DND-41 (cell line): ENCODE results near the gene ACSM3.

Experiments used
- ATAC-seq: fragments of 200-7000 bp; cut with Tn5 transposase; 3 replicates; pipeline ENCODE4 v1.9.1; 2021; ENCODE audit warnings: low read depth; ENCODE audit not compliant: insufficient read depth
- DNase-seq: peaks from one replicate; pipeline ENCODE4 v3.0.0-alpha.2; 2020
- H2AFZ ChIP-seq: 2 replicates; pipeline ENCODE4 v1.6.0; 2012; ENCODE audit warnings: low read depth, low read length
- H3K27ac ChIP-seq: 2 replicates; pipeline ENCODE4 v1.5.1; 2012; ENCODE audit warnings: low read length, inconsistent platforms
- H3K27me3 ChIP-seq: fragments of 200-600 bp; sonication (generic); 2 replicates; pipeline ENCODE4 v1.6.0; 2012; ENCODE audit warnings: low read length, mild to moderate bottlenecking, inconsistent platforms; ENCODE audit not compliant: insufficient read depth, poor library complexity
- H3K36me3 ChIP-seq: 2 replicates; pipeline ENCODE4 v1.5.1; 2012; ENCODE audit warnings: low read length, inconsistent platforms; ENCODE audit not compliant: insufficient read depth
- H3K4me1 ChIP-seq: 2 replicates; pipeline ENCODE4 v1.5.1; 2012; ENCODE audit warnings: mild to moderate bottlenecking, low read length; ENCODE audit not compliant: insufficient read depth
- H3K4me2 ChIP-seq: 2 replicates; pipeline ENCODE4 v1.6.0; 2012; ENCODE audit warnings: mild to moderate bottlenecking, moderate library complexity, low read length, inconsistent platforms; ENCODE audit not compliant: insufficient read depth
- H3K4me3 ChIP-seq, 2 experiments: fragments of 200-600 bp in 1 of 2; shearing (Covaris generic) in 1 of 2; 2 replicates each; pipeline ENCODE4 v1.5.1; 2012 to 2016; ENCODE audit warnings: inconsistent platforms in 2 of 2, low read length in 2 of 2, mild to moderate bottlenecking in 2 of 2, low read depth in 1 of 2, moderate library complexity in 1 of 2
- H3K79me2 ChIP-seq: 2 replicates; pipeline ENCODE4 v1.6.0; 2012; ENCODE audit warnings: low read length, inconsistent platforms; ENCODE audit not compliant: insufficient read depth
- H3K9ac ChIP-seq: 2 replicates; pipeline ENCODE4 v1.6.0; 2012; ENCODE audit warnings: low read depth, mild to moderate bottlenecking, inconsistent platforms, low read length, moderate library complexity
- H3K9me3 ChIP-seq: 2 replicates; pipeline ENCODE4 v1.5.1; 2012; ENCODE audit warnings: low read length, moderate library complexity, mild to moderate bottlenecking, inconsistent platforms; ENCODE audit not compliant: insufficient read depth, severe bottlenecking
- H4K20me1 ChIP-seq: 2 replicates; pipeline ENCODE4 v1.6.0; 2012; ENCODE audit warnings: low read length; ENCODE audit not compliant: insufficient read depth
- CTCF ChIP-seq: IDR thresholded peaks from 2 replicates; pipeline ENCODE4 v1.5.1; 2012; ENCODE audit warnings: borderline replicate concordance, low read length, moderate library complexity, mild to moderate bottlenecking; ENCODE audit not compliant: poor library complexity, severe bottlenecking; ENCODE audit errors: extremely low read depth
- EZH2 ChIP-seq: IDR thresholded peaks from 3 replicates; pipeline ENCODE4 v1.6.1; 2012; ENCODE audit warnings: borderline replicate concordance, low read depth, mild to moderate bottlenecking, moderate library complexity, low read length, inconsistent platforms; ENCODE audit not compliant: severe bottlenecking

The ACSM3 gene

DNA sequence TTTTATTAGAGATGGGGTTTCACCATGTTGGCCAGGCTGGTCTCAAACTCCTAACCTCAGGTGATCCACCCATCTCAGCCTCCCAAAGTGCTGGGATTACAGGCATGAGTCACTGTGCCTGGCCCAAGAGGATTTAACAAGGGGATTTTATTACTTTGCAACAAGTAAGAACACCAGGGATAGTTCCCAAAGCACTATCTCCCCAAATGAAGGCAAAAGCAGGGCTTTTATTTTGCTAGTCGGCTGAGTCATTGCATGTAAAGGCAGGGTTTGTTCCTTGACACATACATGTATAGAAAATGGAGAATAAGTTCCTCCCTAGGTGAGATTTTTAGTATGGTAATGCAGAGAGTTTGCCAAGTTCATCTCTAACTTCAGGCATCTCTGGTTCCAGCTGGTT, 66.6 kb downstream of the ACSM3 start:
- H2AFZ ChIP-seq = no peak overlapping the region
- DNase-seq = no peak
- H3K9ac ChIP-seq = no peak overlapping the region
- no peaks in the 10 kb centered on the region for H3K4me1 ChIP-seq
- no peak overlapping the region for H3K4me3 ChIP-seq
- H3K36me3 ChIP-seq = peaks cover 54% of the 10 kb centered on the region
- no peak overlapping the region for H3K27ac ChIP-seq
- no peak for ATAC-seq
- H3K79me2 ChIP-seq = no peaks in the 10 kb centered on the region
- H4K20me1 ChIP-seq = no peaks in the 10 kb centered on the region
- H3K27me3 ChIP-seq = no peaks in the 10 kb centered on the region
- no peak for TF ChIP-seq EZH2
- TF ChIP-seq CTCF = no peak
- no peak overlapping the region for H3K4me2 ChIP-seq
- no peaks in the 10 kb centered on the region for H3K9me3 ChIP-seq

DNA sequence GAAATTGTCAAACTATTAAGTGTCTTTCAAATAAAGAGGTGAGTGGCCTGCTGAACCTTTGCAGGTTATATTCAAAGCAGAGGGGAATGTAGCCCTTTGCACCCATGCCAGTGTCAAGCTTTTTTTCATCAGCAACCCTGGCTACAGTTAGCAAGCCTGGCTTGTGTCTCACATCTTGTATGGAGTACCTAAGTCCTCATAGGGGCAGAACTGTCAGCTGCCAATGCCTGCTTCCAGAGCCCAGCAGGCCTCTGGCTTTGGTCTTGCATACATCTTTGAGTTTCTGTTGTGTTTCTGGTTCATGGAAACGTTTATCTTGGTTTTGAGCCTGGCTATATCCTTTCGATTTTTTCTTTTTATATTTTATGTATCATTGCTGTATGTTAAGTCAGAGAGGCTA, 69.3 kb downstream of the ACSM3 start:
- peaks cover 47% of the 10 kb centered on the region for H3K36me3 ChIP-seq
- no peaks in the 10 kb centered on the region for H3K79me2 ChIP-seq

DNA sequence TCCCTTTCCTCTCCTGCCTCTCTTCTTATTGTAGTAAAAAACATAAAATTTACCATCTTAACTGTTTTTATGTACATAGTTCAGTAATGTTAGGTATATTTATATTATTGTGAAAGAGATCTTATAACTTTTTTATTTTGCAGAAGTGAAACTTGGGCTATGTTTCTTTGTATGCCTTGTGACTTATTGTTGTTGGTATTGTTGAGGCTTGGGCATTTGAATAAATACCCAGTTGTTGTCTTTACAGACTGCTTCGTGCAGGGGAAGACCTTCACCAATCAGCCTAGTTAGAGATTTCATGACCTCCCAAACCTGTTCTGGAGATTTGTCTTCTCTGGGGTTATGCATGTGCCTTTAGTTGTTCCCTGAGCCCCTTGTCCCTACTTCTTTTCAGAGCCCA, 74.4 kb downstream of the ACSM3 start:
- Histone ChIP-seq H3K4me1 (no peaks in the 10 kb centered on the region), H3K9ac (no peak overlapping the region), H3K4me2 (no peak overlapping the region), H3K9me3 (no peaks in the 10 kb centered on the region), H3K27me3 (no peaks in the 10 kb centered on the region), H2AFZ (no peak overlapping the region), H4K20me1 (no peaks in the 10 kb centered on the region), H3K4me3 (no peak overlapping the region), H3K36me3 (peaks cover 44% of the 10 kb centered on the region), H3K79me2 (no peaks in the 10 kb centered on the region), H3K27ac (no peak overlapping the region)
- DNase-seq (no peak), ATAC-seq (no peak)
- TF ChIP-seq CTCF (no peak), EZH2 (no peak)

More for the DNA sequence above, 69.3 kb downstream of the ACSM3 start:
- no peaks in the 10 kb centered on the region for H4K20me1 ChIP-seq
- no peak for DNase-seq
- H3K4me1 ChIP-seq = no peaks in the 10 kb centered on the region
- no peaks in the 10 kb centered on the region for H3K9me3 ChIP-seq
- no peak overlapping the region for H3K9ac ChIP-seq
- no peak overlapping the region for H3K4me2 ChIP-seq
- TF ChIP-seq CTCF (no peak), EZH2 (no peak)
- no peak overlapping the region for H2AFZ ChIP-seq
- ATAC-seq = no peak
- H3K4me3 ChIP-seq = no peak overlapping the region
- no peaks in the 10 kb centered on the region for H3K27me3 ChIP-seq
- no peak overlapping the region for H3K27ac ChIP-seq

DNA sequence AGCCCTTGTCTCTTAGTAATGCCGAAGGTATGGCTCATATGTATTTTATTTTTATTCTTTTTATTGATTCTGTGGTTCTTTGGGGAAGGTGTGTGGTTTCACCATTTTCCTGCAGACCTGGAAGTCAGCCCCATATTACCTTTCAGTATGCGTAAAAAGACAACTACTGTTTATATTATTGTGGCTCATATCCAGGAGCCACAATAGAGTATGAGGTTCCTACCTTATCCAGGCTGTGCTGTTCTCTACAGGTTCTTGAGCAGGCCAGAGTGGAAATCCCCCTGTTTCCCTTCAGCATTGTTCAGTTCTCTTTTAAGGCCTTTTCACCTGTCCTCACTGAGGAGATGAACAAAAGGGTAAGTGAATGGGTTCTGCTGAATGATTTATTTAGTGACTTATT, 75.7 kb downstream of the ACSM3 start:
- Histone ChIP-seq H4K20me1 (no peaks in the 10 kb centered on the region), H3K9ac (no peak overlapping the region), H3K4me2 (no peak overlapping the region), H3K36me3 (peaks cover 37% of the 10 kb centered on the region), H2AFZ (no peak overlapping the region), H3K79me2 (no peaks in the 10 kb centered on the region), H3K27ac (no peak overlapping the region), H3K9me3 (no peaks in the 10 kb centered on the region), H3K4me3 (no peak overlapping the region), H3K4me1 (peaks cover 6% of the 10 kb centered on the region), H3K27me3 (no peaks in the 10 kb centered on the region)
- TF ChIP-seq EZH2 (no peak), CTCF (no peak)
- ATAC-seq (no peak), DNase-seq (no peak)
